DMS 273 (cell line): ENCODE results near the gene TCF7L2.

Experiments used
- DNase-seq: peaks from one replicate; lab custom pipeline; 2025; ENCODE audit not compliant: unreplicated experiment; lab: John Stamatoyannopoulos, UW

Gene TCF7L2

DNA sequence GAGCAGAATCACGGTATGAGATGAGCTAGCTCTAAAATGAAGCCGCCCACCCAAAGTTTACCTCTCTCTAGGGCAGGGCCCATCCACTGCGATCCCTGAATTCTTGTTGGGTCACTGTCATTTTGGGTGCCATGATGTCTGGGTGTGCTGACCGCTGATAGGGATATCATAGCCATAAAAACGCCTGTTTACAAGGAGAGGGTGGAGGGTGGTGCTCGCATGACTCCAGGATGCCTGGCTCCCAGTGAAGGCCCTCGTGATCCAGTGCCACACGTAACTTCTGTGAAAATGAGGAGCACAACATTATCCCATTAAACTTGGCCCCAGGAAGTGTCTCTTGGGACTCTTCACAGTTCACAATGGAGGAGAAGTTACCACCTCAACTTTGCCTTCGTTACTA lies 139.5 kb downstream of the TCF7L2 start:
- no peak for DNase-seq

GRCh38 chr10:113091920-113092319 lies 141.9 kb downstream of the TCF7L2 start:
- DNase-seq, result no peak

- no peak for DNase-seq
These were observed 143.4 kb downstream of the TCF7L2 start for GRCh38 chr10:113093188-113094113.

GRCh38 chr10:113094114-113094486 lies 144.1 kb downstream of the TCF7L2 start:
- no peak for DNase-seq

- no peak for DNase-seq
These were observed 145.5 kb downstream of the TCF7L2 start for GRCh38 chr10:113095419-113096127.

DNA sequence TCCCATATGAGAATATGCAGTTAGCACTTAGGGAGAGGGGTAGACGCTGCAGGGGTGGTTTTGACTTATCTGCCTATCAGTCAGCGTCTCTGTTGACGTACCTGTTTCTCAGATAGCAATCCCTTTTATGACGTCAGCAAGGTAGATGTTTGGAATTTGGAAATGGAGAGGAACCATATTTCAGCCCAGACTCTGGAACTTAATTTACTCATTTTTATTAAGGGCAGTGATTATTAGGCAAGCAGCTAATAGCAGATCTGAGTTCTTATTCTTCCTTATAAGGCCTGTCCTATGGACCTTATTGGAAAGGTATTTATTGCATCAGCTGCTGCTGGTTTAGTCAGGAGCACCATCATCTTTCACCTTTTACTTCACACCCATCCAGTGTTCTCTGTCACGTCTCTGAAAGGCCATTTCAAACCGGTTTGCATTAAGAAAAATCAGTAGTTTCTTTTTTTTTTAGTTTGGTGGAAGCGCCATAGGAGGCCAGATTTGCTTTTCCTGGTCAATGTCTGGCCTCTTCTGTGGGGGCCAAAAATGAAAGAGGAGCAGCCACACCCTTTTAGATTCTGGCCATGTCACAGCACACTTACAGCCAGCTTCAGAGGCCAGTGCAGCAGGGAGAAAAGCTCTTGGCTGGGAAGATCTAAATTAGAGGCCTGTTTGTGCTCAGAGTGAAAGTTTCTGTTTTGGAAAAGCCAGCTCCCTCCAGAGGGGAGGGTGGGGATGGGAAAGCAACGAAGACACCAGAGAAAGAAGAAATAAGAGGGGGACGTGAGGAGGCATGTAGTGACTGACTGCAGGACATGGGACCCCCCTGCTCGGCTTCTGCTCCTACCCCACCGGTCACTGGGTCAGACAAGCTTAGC lies 146.3 kb downstream of the TCF7L2 start:
- DNase-seq, result no peak

DNA sequence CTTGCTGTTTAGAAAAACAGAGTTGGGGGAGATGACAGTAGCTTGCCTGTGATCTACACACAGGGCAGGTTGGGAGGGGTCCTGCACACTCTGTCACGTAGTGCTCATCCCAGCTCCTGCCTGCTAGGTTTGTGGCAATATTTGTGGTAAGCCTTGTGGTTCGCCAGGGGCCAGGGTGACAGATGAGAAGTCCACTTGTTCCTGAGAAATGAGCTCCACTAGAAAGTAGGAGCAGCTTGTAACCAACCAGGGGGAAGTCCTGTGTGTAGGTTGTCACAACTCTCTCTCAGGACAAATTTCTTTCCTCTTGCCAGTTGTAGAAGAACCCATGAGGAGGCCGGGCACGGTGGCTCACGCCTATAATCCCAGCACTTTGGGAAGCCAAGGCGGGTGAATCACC lies 147.0 kb downstream of the TCF7L2 start:
- no peak for DNase-seq

DNA sequence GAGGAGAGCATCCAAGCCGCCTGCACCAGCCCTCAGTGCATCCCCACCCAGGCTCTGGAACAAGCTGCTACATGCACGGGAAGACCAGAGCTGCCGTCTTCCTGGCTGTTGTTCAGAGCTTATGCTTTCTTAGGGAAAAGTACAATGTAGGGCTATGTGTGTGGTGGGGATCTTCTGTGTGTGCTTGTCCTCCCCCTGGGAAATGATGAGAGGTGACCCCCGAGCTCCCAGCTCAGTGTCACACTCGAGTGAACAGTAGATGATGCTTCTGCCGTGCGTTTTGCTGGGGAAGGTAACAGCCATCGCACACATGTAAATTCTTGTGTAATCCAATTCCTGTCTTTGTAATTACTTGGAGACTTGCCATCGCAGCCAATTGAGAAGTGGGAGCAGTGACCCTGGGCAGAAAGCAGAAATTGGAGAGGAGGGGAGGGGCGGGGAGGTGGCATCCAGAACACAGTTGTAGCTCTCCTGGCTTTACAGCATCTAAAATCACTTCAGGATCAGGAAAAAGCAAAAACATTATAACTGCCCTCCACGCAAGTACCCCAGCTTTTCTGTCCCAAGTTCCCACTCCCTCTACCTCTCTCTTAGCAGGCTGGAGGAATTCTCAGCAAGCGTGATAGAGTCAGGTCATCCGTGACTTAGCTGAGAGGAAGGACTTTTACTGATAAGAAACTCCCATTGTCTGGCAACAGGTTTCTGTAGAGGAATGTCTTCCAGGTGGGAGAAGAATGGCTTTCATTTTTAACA lies 149.6 kb downstream of the TCF7L2 start:
- DNase-seq, result peak; percentile 74

- no peak for DNase-seq
These were observed 150.2 kb downstream of the TCF7L2 start for GRCh38 chr10:113100281-113100680.

- DNase-seq, result no peak
These were observed 153.2 kb downstream of the TCF7L2 start for GRCh38 chr10:113103131-113103840.

DNA sequence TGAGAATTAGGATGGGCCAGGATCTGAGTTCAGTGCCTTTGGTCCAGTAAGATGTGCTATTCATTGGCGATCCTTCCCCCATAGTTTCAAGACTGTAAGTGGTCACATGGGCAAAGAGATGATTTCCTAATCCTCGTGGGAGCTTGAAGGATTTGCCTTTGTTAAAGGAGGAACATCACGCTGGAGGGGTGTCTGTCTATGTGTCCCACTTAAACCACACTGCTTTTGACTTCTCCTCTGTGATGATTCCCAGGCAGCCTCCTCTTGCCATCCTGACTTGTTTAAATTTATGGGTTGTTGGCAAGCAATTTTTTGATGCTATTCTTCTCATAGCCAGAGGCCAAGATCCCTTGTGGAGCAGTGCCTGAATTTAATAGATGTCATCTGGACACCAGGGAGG lies 154.0 kb downstream of the TCF7L2 start:
- DNase-seq, result no peak

DNA sequence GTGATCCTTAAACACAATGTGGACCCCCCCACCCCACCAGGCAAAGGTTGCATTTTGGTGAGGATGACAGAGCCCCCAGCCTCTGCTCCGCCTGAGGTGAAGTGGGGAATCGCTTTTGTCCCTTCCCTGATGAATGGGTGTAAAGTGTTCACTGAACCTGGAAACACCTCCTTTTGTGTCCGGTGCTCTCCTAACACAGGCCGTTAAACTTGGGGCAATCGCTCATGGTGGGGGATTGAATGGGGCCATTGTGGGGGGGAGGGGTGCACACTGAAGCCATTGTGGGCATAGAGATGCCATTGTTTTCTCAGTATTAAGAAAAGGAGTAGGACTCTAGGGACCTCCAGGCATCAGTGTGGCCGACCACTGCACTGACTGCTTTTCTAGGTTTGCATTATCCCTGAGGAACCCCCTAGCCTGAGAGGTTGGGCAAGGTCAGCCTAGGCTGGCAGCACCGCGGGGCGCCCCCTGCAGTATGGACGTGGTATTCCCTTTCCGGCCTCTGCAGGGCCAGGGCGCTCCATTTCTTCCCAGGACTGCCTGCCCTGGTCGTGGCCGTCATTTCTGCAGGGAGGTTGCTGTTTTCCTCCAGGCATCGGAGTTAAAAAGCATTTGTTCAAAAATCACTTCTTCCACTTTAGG lies 158.3 kb downstream of the TCF7L2 start:
- peak; percentile 51 for DNase-seq

DNA sequence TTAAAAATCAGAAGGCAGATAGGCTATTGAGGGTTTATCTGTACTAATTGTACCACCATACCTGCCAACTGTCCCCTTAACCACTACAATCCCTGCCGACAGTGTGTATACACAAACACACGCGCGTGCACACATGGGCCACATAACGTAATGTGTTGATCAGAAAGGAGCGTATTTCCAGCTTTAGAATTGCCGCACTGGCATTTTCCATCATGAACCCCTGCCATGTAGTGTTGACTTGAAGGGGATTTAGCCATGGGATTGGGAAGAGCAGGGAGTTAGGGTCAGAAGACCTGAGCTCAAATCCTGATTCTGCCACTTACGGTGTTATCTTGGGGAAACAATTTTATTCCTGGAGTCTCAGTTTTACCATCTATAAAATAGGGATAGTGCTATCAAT lies 158.9 kb downstream of the TCF7L2 start:
- no peak for DNase-seq

DNA sequence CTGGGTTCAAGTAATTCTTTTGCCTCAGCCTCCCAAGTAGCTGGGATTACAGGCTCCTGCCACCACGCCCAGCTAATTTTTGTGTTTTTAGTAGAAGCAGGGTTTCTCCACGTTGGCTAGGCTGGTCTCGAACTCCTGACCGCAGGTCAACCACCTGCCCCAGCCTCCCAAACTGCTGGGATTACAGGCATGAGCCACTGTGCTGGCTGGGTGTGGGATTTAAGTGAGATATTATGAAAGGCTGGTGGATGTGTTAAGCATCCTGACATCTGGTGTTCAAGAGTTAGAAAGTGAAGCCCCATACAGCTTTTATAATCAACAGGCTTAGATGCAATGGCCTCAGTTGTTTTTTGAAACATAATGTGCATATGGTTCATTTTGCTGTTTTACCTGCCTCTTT lies 159.4 kb downstream of the TCF7L2 start:
- DNase-seq, result peak; percentile 11

GRCh38 chr10:113111260-113111659 lies 161.2 kb downstream of the TCF7L2 start:
- no peak for DNase-seq

DNA sequence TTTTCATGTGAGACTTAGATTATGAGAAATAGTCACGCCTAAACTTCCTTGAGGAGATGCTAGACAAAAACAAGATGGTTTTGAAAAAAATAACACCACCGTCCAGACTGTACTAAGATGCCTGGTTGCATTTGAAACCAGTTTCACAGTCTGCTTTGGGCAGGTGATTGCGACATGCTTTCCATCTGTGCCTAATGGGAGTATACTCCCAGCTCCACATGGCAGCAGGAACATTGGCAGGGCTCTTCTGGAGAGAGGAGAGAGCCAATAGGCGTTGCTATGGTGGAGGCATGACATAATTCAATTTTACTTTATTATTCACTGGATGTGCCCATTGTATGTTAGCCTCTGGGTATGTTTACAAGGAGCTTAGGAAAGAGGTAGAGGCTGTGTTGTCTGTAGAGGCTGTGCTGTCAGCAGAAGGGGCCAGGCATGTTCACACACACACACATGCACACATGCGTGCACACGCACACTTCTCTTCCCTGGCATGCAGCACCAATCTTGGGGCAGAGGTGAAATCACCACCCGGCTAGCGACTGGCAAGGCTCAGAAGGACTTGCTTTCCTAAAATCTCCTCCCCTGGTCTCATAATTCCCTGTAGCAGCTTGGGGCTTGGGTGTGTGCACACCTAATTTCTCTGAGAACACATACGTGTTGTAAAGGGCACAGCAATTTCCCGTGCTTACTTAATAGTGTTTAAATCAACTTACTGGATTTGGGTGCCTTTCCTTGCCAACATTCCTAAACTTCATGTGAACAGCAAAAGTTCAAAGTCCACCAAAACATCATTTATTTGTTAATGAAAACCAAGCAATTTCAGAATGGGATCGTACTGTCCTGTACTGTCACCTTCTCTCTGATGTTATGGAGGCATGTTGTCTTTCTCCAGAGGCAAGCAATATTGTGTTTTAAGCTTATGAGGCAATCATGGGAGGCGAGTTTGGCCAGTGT lies 162.1 kb downstream of the TCF7L2 start:
- DNase-seq, result peak; percentile 89

DNA sequence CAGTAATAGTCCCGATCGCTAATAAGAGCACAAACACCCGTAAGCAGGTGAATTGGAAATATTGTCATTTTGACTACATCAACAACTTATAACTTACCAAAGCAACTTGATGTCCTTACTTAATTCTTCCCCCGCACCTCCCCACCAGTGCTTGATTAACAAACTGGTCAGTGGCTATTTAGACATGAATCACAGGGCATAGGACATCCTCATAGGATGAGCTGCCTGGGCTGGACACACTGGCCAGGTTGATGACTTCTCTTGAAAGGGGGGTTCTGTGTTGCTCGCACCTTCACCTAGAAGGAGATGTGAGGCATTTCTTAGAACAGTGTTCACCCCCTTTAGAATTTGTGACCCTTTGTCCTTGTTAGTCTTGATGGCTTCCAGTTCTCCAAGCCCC lies 163.2 kb downstream of the TCF7L2 start:
- no peak for DNase-seq

GRCh38 chr10:113113918-113114317 lies 163.9 kb downstream of the TCF7L2 start:
- DNase-seq, result no peak
